ENCODE results near the gene SNCAIP. TPM values are rescaled to one million over a fixed set of nuclear protein-coding genes. Genes with fewer than 3 reads are reported as not detected.

The SNCAIP gene
- total RNA-seq, 4 donors from 2014 or later: 11.5 to 36.3 (median 15.2) TPM

DNA sequence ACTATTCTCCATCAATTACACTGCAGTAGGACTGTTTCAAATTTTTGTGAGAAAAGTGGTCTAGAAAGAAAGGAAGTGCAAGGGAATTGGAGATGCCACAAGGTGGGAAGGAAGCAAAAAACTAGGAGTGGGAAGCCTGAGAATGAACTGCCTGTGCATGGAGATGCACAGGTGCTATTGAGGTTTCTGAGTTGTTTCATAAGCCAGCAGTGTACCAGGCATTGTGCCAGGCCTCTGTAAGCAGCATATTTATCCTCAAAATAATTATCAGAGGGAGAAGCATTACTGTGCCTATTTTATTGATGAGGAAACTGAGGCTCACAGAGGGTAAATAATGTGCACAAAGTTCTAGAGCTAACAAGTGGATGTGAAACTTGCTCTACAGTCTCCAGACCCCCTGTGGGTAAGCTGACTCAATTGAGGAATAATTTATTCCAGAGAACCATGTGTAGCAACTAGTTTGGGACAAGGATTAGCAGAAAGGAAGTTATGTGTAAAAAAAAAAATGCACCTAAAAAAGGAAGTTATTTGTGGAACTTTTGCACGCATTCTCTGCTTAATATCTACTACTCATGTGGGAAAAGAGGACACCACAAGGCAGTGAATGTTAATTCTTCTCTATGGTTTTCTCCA is 96.7 kb downstream of the SNCAIP start:
- DNase-seq (ENCODE audit: low spot score): no peak
- ATAC-seq (ENCODE audit: low FRiP score): no peak
- TF ChIP-seq, protein P1, sequence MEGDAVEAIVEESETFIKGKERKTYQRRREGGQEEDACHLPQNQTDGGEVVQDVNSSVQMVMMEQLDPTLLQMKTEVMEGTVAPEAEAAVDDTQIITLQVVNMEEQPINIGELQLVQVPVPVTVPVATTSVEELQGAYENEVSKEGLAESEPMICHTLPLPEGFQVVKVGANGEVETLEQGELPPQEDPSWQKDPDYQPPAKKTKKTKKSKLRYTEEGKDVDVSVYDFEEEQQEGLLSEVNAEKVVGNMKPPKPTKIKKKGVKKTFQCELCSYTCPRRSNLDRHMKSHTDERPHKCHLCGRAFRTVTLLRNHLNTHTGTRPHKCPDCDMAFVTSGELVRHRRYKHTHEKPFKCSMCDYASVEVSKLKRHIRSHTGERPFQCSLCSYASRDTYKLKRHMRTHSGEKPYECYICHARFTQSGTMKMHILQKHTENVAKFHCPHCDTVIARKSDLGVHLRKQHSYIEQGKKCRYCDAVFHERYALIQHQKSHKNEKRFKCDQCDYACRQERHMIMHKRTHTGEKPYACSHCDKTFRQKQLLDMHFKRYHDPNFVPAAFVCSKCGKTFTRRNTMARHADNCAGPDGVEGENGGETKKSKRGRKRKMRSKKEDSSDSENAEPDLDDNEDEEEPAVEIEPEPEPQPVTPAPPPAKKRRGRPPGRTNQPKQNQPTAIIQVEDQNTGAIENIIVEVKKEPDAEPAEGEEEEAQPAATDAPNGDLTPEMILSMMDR (IDR thresholded peaks at IDR 0.05): no peak

DNA sequence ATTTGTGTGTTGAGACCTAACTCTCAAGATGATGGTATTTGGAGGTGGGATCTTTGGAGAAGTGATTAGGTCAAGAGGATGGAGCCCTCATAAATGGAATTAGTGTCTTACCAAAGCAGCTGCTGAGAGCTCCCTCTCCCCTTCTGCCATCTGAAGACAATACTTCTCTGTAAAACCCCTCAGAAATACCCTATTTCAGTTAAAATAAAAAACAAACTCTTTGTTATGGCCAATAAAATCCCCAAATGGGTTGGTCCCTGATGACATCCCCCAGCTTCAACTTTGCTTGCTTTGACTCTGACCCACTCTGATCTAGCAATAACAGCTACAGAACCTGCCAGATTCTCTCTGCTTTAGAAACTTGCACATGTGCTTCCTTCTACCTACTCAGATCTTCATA is 100.9 kb downstream of the SNCAIP start:
- no peak for ATAC-seq (ENCODE audit: low FRiP score)
- DNase-seq (ENCODE audit: low spot score): no peak

DNA sequence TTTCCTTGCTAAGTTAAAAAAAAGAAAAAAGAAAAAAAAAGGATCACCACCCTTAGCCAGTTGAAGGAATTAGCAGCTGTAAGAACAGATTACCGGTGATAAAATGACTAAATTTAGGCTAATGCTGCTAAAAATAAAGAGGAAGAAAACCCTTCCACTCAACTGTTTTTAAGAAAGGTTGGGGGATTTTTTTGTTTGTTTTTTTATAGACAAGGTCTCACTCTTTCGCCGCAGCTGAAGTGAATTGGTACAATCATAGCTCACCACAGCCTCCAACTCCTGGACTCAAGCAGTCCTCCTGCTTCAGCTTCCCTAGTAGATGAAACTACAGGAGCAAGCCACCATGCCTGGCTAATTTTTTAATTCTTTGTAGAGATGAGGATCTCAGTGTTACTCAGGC is 101.7 kb downstream of the SNCAIP start:
- DNase-seq (ENCODE audit: low spot score) (no peak), ATAC-seq (ENCODE audit: low FRiP score) (no peak)
- TF ChIP-seq, protein P1 (IDR thresholded peaks at IDR 0.05): no peak

More for the DNA sequence above, 100.9 kb downstream of the SNCAIP start:
- TF ChIP-seq, protein P1 (IDR thresholded peaks at IDR 0.05): no peak

DNA sequence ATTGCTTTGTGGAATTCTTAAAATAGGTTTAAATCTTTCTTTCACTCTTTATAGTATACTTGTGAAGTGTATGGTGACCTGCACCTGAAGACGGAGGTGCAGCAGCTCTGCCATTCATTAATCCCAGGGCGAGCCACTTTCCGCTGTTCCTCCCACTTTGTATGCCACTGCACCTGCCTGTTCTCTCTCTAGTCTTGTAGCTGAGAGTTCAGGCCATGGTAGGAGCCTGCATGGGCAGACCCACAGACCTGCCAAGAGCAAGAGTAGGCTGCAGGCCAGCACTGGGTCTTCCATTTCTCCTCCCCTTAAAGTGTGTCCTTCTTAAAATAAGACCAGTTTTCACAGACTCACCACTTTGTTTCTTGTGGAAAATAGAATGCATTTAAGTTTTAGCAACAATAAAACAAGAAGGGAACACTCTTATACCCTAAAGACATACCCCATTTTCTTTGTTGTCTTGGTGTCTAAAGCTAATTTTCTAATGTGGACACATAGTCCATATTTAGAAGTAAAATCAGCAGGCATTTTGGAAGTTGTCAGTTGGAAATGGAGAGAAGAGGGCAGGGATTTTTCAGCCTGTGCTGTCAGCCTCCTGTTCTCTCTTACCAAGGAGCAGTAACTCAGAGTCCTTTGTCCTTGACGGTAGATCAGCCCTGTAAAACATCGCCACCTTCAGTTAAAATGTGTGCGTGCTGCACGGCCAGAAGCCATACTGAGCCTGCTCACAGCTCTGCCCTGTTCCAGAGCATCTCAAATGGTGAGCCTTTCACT is 103.2 kb downstream of the SNCAIP start:
- ATAC-seq (ENCODE audit: low FRiP score) (peak; percentile 97), DNase-seq (ENCODE audit: low spot score) (no peak)
- TF ChIP-seq, protein P1 (IDR thresholded peaks at IDR 0.05): no peak

DNA sequence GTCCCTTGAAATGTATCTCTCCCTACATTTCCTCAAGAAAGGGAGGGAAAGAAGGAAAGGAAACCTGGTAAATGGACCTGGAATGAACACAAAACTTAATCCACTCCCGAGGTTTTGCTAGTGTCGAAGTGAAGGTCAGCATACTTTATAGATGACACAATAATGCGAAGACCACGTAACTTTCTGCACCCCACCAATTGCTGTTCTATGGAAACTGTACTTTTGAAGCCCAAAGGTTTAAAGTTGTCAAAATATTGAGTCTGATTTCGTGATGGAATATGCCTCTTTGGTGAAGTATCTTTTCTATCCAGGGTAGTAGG is 103.7 kb downstream of the SNCAIP start:
- TF ChIP-seq, protein P1 (IDR thresholded peaks at IDR 0.05): no peak
- ATAC-seq (ENCODE audit: low FRiP score) (no peak), DNase-seq (ENCODE audit: low spot score) (no peak)

DNA sequence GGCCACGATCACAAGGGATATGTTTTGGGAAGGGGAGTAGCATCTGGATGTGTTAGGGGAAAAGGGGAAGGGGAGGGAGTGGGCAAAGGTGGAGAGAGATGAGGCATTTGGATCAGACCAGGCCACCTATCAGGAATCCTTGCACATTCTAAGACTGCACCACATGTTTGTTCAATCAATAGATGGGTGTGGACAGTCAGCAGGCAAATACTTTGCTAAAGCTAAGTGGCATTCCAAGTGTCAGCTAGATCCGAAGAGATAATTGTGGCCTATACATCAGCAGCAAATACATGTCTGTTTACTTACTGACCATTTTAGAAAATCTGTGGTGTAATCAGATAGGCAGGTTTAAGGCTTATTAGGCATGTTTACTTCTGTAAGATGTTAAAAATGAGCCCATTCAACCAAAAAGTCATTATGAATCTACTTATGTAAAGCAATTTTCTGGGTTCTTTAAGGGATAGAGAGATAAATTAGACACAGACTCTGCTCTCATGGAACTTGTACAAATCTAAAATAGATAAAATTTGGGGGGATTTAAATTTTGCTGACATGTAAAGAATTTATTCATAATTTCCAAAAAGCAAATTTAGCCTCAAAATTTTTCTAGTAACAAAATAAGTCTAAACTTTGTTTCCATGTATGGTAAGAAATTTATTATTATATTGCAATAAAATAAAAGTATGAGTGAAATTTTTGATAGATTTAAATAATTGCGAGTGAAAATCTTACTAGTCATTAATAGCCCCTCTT is 107.3 kb downstream of the SNCAIP start:
- ATAC-seq (ENCODE audit: low FRiP score): no peak
- DNase-seq (ENCODE audit: low spot score): no peak
- TF ChIP-seq, protein P1 (IDR thresholded peaks at IDR 0.05): no peak

Data from omental fat pad (tissue), 4 donors.